Body of pancreas (tissue), 4 donors: ENCODE results near the gene PRSS22.

ENCODE experiments used
- POLR2A ChIP-seq, 3 donors: fragments of 450-650 bp; IDR thresholded peaks; one replicate each; pipeline ENCODE4 v1.6.1; 2016; ENCODE audit warnings: antibody characterized with exemption in 3 of 3, mild to moderate bottlenecking in 2 of 3
- TF ChIP-seq, protein P1 (sequence below), 7 experiments: fragments of 450-650 bp in 4 of 7; fragments of 200-600 bp in 3 of 7; sonication (generic) in 3 of 7; IDR thresholded peaks; one replicate each; pipeline ENCODE4 v1.5.1; 2016 to 2019; ENCODE audit warnings: antibody characterized with exemption in 7 of 7

DNA sequence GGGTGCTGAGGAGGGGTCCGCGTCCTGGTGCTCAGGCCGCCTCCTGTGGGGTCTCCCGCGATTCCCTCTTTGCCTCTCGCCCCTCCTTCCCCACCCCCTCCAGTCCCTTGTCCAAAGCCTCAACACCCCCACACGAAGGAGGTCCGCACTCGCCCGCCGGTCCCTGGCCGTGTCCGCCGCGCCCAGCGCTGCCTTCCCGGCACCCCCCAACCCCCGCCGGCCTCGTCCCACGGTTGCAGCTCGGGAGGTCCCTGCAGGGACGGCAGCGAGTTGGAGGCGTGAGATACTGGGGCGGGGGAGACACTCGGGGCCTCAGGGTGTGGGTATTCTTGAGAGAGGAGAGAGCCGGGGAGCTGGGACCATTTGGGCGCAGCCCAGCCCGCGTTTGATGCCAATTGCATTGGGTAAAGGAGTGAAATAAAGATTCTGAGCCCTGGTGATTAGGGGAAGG is 25.5 kb upstream of the PRSS22 start:
- no peak for TF ChIP-seq POLR2A (IDR thresholded peaks at IDR 0.05)
- TF ChIP-seq, protein P1, sequence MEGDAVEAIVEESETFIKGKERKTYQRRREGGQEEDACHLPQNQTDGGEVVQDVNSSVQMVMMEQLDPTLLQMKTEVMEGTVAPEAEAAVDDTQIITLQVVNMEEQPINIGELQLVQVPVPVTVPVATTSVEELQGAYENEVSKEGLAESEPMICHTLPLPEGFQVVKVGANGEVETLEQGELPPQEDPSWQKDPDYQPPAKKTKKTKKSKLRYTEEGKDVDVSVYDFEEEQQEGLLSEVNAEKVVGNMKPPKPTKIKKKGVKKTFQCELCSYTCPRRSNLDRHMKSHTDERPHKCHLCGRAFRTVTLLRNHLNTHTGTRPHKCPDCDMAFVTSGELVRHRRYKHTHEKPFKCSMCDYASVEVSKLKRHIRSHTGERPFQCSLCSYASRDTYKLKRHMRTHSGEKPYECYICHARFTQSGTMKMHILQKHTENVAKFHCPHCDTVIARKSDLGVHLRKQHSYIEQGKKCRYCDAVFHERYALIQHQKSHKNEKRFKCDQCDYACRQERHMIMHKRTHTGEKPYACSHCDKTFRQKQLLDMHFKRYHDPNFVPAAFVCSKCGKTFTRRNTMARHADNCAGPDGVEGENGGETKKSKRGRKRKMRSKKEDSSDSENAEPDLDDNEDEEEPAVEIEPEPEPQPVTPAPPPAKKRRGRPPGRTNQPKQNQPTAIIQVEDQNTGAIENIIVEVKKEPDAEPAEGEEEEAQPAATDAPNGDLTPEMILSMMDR (IDR thresholded peaks at IDR 0.05) = no peak
